Measurements from ENCODE around the gene GAS2L3.

The GAS2L3 gene

GRCh38 chr12:100661300-100661951, 87.9 kb downstream of the GAS2L3 start:
- Histone ChIP-seq H3K9me3 (ENCODE audit: low read depth, low read length) (no peaks in the 10 kb centered on the region), H3K36me3 (ENCODE audit: insufficient read depth, low read length) (no peaks in the 10 kb centered on the region), H3K4me3 (no peak overlapping the region), H3K9ac (ENCODE audit: insufficient read length) (no peak overlapping the region), H3K27ac (no peak overlapping the region)
- DNase-seq (ENCODE audit: low read depth, low spot score) = no peak
- TF ChIP-seq EZH2 (IDR thresholded peaks at IDR 0.05) = no peak
- no peak for TF ChIP-seq FOXP2 (optimal IDR thresholded peaks at IDR 0.05; ENCODE audit: control extremely low read depth, extremely low read length, insufficient read depth)
- TF ChIP-seq POLR2AphosphoS5 (IDR thresholded peaks at IDR 0.05; ENCODE audit: borderline replicate concordance, low read depth, low read length) = no peak

- no peaks in the 10 kb centered on the region for H3K9me3 ChIP-seq (ENCODE audit: low read depth, low read length)
- H3K36me3 ChIP-seq (ENCODE audit: insufficient read depth, low read length) = no peaks in the 10 kb centered on the region
- DNase-seq (ENCODE audit: low read depth, low spot score) = no peak
- no peak overlapping the region for H3K27ac ChIP-seq
- no peak overlapping the region for H3K4me3 ChIP-seq
- H3K9ac ChIP-seq (ENCODE audit: insufficient read length) = no peak overlapping the region
- TF ChIP-seq FOXP2 (optimal IDR thresholded peaks at IDR 0.05; ENCODE audit: control extremely low read depth, extremely low read length, insufficient read depth) = no peak
- TF ChIP-seq POLR2AphosphoS5 (IDR thresholded peaks at IDR 0.05; ENCODE audit: borderline replicate concordance, low read depth, low read length) = no peak
- TF ChIP-seq EZH2 (IDR thresholded peaks at IDR 0.05) = no peak
Observed at GRCh38 chr12:100666588-100666987, 93.1 kb downstream of the GAS2L3 start.

GRCh38 chr12:100668945-100669536, 95.6 kb downstream of the GAS2L3 start:
- Histone ChIP-seq H3K9ac (ENCODE audit: insufficient read length) (no peak overlapping the region), H3K36me3 (ENCODE audit: insufficient read depth, low read length) (no peaks in the 10 kb centered on the region), H3K27ac (no peak overlapping the region), H3K9me3 (ENCODE audit: low read depth, low read length) (no peaks in the 10 kb centered on the region), H3K4me3 (no peak overlapping the region)
- TF ChIP-seq FOXP2 (optimal IDR thresholded peaks at IDR 0.05; ENCODE audit: control extremely low read depth, extremely low read length, insufficient read depth) (no peak), POLR2AphosphoS5 (IDR thresholded peaks at IDR 0.05; ENCODE audit: borderline replicate concordance, low read depth, low read length) (no peak), EZH2 (IDR thresholded peaks at IDR 0.05) (no peak)
- DNase-seq (ENCODE audit: low read depth, low spot score) = peak; percentile 24

GRCh38 chr12:100669922-100670321, 96.4 kb downstream of the GAS2L3 start:
- Histone ChIP-seq H3K9me3 (ENCODE audit: low read depth, low read length) (no peaks in the 10 kb centered on the region), H3K27ac (no peak overlapping the region), H3K4me3 (no peak overlapping the region), H3K9ac (ENCODE audit: insufficient read length) (no peak overlapping the region), H3K36me3 (ENCODE audit: insufficient read depth, low read length) (no peaks in the 10 kb centered on the region)
- DNase-seq (ENCODE audit: low read depth, low spot score) = no peak
- no peak for TF ChIP-seq FOXP2 (optimal IDR thresholded peaks at IDR 0.05; ENCODE audit: control extremely low read depth, extremely low read length, insufficient read depth)
- no peak for TF ChIP-seq POLR2AphosphoS5 (IDR thresholded peaks at IDR 0.05; ENCODE audit: borderline replicate concordance, low read depth, low read length)
- TF ChIP-seq EZH2 (IDR thresholded peaks at IDR 0.05) = no peak

GRCh38 chr12:100671396-100672074, 98.1 kb downstream of the GAS2L3 start:
- no peak for TF ChIP-seq FOXP2 (optimal IDR thresholded peaks at IDR 0.05; ENCODE audit: control extremely low read depth, extremely low read length, insufficient read depth)
- TF ChIP-seq EZH2 (IDR thresholded peaks at IDR 0.05) = no peak
- no peak for TF ChIP-seq POLR2AphosphoS5 (IDR thresholded peaks at IDR 0.05; ENCODE audit: borderline replicate concordance, low read depth, low read length)
- H3K27ac ChIP-seq = no peak overlapping the region
- no peak for DNase-seq (ENCODE audit: low read depth, low spot score)
- H3K36me3 ChIP-seq (ENCODE audit: insufficient read depth, low read length) = no peaks in the 10 kb centered on the region
- H3K9ac ChIP-seq (ENCODE audit: insufficient read length) = no peak overlapping the region
- no peaks in the 10 kb centered on the region for H3K9me3 ChIP-seq (ENCODE audit: low read depth, low read length)
- H3K4me3 ChIP-seq = no peak overlapping the region

- TF ChIP-seq EZH2 (IDR thresholded peaks at IDR 0.05) = no peak
- TF ChIP-seq FOXP2 (optimal IDR thresholded peaks at IDR 0.05; ENCODE audit: control extremely low read depth, extremely low read length, insufficient read depth) = no peak
- no peak for TF ChIP-seq POLR2AphosphoS5 (IDR thresholded peaks at IDR 0.05; ENCODE audit: borderline replicate concordance, low read depth, low read length)
- Histone ChIP-seq H3K36me3 (ENCODE audit: insufficient read depth, low read length) (no peaks in the 10 kb centered on the region), H3K4me3 (no peak overlapping the region)
Observed at GRCh38 chr12:100672075-100672592, 98.7 kb downstream of the GAS2L3 start.

GRCh38 chr12:100674036-100674888, 100.8 kb downstream of the GAS2L3 start:
- no peak overlapping the region for H3K9ac ChIP-seq (ENCODE audit: insufficient read length)
- H3K4me3 ChIP-seq = no peak overlapping the region
- DNase-seq (ENCODE audit: low read depth, low spot score) = no peak
- no peaks in the 10 kb centered on the region for H3K36me3 ChIP-seq (ENCODE audit: insufficient read depth, low read length)
- no peak for TF ChIP-seq POLR2AphosphoS5 (IDR thresholded peaks at IDR 0.05; ENCODE audit: borderline replicate concordance, low read depth, low read length)
- no peak for TF ChIP-seq FOXP2 (optimal IDR thresholded peaks at IDR 0.05; ENCODE audit: control extremely low read depth, extremely low read length, insufficient read depth)
- TF ChIP-seq EZH2 (IDR thresholded peaks at IDR 0.05) = no peak
- no peak overlapping the region for H3K27ac ChIP-seq
- H3K9me3 ChIP-seq (ENCODE audit: low read depth, low read length) = no peaks in the 10 kb centered on the region

More at GRCh38 chr12:100672075-100672592, 98.7 kb downstream of the GAS2L3 start:
- no peak overlapping the region for H3K27ac ChIP-seq
- no peaks in the 10 kb centered on the region for H3K9me3 ChIP-seq (ENCODE audit: low read depth, low read length)
- no peak overlapping the region for H3K9ac ChIP-seq (ENCODE audit: insufficient read length)
- DNase-seq (ENCODE audit: low read depth, low spot score) = no peak
